ENCODE measurements around the gene ELAVL4.
"Not testable (repeated sequence)": the region's sequence is repeated elsewhere in the genome, so short reads cannot be mapped to it uniquely, and the experiment has no call there.

Gene ELAVL4

DNA sequence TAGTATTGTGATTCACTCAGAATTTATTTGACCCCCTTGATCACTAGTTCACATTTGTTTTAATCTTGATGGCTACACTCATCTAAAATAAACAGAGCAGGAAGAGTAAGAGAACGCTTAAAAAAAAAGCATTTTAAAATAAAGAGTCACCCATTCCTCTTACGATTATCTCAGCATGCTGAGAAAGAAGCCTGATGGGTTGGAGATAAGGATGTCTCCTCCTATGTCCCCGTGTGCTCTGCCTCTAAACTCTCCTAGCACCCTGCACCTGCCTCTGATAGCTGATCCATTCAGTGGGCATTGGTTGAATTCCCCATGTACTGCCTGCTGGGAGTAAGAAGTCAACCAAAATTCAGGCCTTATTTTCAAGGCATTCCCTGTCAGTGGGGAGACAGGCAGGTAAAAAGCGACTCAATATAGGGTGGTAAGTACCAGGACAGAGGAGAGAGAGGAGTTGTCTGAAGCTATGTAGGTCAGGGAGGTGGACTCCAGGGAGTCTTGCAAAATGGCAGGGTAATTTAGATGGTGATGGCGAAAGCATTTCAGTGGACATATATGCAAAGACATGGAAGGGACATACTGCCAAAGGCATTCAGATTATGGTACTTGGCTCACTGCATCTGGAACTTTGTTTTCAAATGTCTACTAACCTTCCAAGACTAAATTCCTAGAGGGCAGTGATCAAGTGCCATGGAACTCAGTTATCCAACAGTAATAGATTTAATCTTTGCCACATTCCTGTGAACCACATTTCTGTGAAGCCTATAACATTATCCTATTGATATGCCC is 18.4 kb downstream of the ELAVL4 start:
- DNase-seq (ENCODE audit: low spot score) = no peak

DNA sequence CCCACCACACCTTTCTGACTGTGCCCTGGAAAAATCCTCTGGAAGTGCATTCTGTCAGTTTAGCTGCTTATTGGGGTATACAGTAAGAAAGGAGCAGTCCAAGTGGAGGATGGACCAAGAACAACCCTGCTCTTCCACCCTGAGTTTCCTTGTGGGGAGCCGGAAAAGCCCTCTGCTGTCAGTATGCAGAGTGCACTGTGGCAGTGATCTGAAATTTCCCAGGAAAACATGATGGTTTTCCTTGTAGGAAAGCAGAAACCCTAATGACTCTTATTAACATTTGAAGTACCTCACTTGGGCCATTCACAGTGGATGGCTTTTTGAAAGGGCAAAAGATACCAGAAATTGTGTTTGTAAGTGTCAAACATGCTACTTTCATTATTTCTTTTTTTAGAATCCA is 20.5 kb downstream of the ELAVL4 start:
- DNase-seq (ENCODE audit: low spot score) = no peak

DNA sequence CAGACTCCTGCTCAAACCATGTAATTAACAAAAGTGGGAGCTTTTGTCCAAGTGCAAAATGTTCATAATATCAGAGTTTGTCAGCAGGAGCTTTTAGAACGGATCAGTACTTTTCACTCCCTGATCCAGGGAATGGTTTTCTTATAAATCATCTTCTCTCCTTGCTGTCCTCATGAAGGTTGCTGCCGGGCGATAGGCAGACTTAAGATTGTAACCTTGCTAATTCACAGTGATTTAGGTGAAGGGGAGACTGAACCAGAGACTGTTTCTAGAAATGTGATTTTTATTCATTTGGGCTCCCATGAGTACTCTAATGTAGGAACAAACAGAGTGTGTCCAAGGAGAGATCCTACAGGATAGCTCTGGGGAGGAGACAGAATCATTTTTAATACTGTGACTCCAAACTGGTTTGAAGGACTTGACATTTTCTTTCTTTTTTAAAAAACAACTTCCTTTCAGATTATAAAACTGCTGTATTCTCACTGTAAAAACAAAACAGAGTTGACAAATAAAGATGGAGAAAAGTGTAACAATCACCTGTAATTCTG is 23.7 kb downstream of the ELAVL4 start:
- DNase-seq (ENCODE audit: low spot score) = no peak

DNA sequence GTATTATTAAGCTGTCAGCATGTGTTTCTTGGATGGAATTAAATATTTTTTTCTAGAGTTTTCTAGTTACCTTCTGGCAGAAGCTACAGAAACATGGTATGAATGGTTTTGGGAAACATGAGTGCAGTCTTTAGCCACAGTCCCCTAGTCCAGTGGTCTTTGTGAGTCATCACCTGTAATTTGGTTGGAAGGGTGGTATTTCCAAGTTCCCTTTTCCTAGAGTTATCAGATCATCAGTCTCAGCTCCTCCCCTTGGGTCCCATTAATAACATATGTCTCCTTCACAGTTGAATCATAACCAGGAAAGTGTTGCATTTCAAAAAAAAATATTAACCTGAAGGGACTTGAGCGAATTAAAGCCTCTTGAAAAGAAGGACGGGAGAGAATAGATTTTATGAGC is 27.0 kb downstream of the ELAVL4 start:
- DNase-seq (ENCODE audit: low spot score) = no peak

DNA sequence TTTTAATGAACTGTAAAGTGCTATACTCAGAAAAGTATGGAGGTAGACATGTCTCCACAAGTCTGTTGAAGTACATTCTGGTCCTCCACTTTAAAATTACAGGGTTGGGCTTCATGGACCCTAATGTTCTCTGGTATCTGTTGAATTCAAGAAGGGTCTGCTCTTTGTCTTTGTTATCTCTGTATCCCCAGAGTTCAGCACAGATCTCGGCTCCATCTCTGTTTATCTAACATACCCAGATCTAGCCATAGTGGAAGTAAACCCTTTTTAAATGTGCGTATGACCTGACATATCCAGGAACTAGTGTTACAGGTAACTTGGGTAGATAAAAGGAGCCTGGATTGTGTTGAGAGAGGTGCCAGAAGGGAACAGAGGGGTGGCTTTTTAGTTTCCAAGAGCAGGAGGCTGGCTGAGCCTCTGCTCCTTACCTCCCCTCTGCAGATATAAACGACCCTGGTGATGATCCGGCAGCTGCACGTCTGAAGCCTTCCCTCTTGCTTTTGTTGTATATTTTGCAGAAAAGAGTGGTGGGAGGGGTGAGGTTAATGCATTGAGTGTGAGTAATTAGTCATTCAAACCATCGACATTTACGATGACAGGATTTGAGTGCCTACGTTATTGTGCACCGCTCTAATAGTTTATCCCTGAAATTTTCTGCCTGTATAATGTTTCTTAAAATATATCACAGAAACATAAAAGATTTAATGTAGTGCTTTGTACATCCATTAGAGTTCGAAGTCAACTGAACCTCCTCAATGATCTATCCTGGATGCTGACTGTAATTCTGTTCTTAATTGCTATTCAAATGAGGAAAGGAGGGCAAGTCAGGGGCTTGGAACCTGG is 30.8 kb downstream of the ELAVL4 start:
- no peak for DNase-seq (ENCODE audit: low spot score)

DNA sequence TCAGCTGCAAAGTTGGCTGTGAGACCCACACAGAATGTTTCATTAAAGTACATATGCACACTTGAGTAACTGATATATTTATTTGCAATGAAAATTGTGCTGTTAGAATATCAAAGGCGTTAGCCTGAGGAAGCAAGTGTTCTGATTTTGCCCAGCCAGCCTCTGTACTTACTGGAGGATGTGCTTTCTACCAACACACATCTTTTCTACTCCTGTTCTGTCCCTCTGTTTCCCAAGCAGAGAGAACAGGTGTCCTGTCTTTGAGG is 31.4 kb downstream of the ELAVL4 start:
- DNase-seq (ENCODE audit: low spot score) = no peak

DNA sequence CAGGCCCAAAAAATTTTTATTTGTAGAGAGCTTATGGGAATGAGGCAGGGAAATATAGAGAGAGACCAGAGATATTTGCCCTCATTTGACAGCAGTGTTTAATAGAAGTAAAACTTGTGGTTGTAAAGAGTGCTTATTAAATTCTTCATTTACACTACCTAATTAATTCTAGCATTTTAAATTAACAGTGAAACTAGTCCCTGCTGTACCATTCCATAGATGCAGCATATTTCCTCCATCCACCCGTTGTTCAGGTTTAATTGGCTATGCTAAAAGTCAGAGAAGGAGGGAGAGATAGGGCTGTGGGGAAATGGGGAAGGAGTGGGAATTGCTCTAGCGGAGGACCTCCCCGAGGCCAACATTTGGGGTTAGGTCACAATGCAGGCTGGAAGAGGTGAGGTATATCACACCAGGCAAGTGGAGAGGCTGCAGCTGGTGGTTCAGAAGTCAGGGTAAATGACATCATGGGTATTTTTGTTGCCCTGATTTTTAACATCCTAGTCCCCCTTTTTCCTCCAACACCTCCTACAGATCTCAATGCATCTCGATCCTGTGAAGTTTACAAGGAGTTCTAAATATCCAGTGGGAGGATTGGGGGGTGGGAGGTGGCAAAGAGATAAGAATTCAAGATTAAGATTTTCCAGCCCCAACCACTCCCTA is 38.6 kb downstream of the ELAVL4 start:
- no peak for DNase-seq (ENCODE audit: low spot score)

DNA sequence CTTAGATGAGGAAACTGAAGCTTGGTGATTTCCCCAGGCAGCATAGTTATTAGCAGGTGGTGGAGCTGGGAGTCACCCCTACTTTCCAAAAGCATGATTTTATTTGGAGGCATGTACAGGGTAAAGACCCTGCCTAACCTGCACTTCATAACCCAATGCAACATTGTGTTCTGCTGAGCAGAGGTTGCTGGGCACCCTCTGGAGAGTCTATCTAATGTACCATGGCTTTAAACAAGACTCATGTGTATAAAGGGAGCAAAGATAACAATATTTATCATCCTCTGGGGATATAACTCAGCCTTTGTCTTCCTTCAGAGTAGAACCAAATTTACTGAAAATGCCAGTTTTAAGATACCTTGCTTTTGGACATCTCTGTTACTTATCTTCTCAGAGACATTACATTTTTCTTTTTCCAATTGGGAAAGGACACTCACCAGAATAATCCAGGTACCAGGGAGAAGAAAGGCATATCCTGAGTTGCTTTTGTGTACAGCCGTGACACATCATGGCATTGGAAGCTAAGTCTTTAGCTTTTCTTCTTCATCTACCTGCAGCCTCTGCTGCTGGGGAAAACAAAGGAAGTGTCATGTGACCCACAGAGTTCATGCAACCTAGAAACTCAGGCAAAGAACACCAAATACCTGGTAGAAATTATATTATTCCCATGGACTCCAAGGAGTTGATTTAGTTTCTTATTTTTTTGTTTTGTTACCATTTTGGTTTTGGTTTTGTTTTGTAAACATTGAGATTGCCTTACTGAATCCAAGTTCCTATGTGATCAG is 39.6 kb downstream of the ELAVL4 start:
- no peak for DNase-seq (ENCODE audit: low spot score)

GRCh38 chr1:50152236-50152635 is 43.5 kb downstream of the ELAVL4 start:
- no peak for DNase-seq (ENCODE audit: low spot score)

DNA sequence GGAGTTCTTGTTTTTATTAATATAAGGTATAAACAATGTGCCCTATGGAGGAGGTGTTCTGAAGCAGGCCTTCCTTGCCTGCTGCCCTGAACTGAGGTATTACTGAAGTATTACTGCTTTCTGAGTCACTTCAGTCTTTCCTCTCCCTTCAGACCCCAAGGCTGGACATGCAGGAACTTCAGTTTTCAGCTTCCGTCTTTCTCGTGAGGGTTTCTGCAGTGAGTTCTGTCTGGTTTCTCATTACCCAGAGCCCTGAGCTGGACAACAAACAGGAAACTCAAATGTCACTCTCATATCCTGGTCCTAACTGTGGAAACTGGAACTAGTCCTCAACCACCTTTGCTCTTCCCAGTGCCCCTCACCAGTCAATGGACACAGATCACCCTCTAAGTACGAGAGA is 46.8 kb downstream of the ELAVL4 start:
- DNase-seq (ENCODE audit: low spot score) = no peak

DNA sequence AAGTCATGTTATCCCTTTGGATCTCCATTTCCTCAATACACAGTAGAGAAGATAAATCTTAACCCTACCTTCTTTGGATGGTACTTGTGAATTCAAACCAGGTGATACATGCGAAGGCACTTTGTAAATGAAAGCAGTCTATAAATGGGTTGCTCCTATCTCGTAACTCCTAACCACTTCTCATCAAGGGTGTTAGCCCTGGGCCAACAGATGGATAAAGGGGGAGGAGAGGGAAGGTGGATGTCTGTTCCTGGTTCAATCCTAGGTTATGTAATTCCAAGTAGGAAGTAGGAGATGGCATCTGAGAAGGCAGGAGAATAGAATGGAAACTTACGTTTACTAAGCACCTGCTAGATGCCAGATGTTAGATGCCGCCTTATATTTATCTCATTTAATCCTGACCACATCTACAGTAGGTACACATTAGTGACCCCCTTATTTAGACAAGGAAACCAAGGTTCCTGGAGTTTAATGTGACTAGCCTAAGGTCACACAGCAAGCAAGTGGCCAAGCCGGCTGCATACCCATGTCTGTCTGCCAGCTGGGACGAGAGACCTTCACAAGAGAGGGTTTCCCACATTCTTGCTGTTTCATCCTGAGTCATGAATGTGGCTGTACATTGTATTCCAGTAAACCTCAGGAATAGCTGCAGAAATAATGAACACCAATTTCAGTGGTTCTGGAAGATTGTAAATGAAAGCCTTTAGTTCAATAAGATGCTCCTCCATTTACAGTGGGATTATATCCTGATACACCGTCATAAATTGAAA is 47.7 kb downstream of the ELAVL4 start:
- DNase-seq (ENCODE audit: low spot score) = no peak

GRCh38 chr1:50157306-50157941 is 48.7 kb downstream of the ELAVL4 start:
- DNase-seq (ENCODE audit: low spot score) = no peak

DNA sequence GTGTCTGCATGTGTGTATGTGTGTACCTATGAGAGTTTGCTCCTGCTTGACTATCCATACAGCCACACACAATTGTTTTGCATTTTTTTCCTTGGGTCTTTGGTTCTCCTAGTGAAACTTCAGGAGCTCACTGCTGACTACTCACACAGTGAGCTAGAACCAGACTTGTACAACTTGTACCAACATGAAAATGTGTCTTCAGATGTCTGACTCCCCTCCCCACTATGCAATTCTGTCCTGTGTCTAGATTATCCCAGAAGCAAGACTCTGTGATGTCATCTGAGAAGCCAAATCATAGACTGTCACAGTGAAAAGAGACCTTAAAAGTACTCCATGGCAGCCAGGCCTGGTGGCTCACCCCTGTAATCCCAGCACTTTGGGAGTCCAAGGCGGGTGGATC is 49.7 kb downstream of the ELAVL4 start:
- DNase-seq (ENCODE audit: low spot score) = no peak

GRCh38 chr1:50163680-50164079 is 55.0 kb downstream of the ELAVL4 start:
- DNase-seq (ENCODE audit: low spot score) = no peak

DNA sequence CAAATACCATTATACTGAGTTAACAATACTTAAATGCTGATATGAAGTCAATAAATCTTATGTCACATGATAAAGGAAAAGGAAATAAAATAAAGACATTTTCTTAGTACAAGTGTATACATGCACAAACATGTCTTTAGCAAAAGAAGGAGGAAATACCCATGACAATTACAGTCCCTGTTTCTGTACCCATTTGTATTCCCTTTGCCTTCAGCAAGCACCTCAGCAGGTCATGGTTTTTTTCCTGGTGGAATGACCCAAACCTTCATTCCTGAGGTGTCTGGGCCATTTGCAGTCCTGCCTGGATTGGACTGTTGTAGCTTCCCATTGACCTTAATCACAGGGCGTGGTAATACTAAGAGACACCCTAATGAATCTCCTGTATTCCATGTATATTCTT is 57.6 kb downstream of the ELAVL4 start:
- not testable (repeated sequence) for DNase-seq (ENCODE audit: low spot score)

- no peak for DNase-seq (ENCODE audit: low spot score)
Observed at GRCh38 chr1:50172299-50172698, 63.6 kb downstream of the ELAVL4 start.

DNA sequence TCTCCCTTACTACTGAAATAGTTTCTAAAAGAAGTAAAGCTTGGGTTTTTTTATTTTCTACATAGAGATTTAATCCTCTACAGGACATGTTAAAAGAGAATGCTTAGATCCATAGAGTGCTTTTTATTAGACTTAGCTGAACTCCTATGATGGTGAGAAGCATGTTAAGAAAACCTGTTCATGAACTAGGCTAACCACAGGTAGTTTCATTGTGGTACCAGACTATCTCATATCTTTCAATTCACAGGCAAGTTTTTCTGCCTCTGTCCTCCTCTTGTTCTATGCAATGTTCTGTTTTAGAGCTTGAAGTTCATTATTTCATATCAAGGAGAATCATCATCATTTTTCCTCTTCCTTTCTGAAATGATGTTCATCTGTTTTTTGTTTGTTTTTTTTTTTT is 65.4 kb downstream of the ELAVL4 start:
- DNase-seq (ENCODE audit: low spot score) = no peak

GRCh38 chr1:50175719-50176639 is 67.3 kb downstream of the ELAVL4 start:
- DNase-seq (ENCODE audit: low spot score) = no peak

- DNase-seq (ENCODE audit: low spot score) = no peak
Observed at GRCh38 chr1:50177994-50178393, 69.3 kb downstream of the ELAVL4 start.

DNA sequence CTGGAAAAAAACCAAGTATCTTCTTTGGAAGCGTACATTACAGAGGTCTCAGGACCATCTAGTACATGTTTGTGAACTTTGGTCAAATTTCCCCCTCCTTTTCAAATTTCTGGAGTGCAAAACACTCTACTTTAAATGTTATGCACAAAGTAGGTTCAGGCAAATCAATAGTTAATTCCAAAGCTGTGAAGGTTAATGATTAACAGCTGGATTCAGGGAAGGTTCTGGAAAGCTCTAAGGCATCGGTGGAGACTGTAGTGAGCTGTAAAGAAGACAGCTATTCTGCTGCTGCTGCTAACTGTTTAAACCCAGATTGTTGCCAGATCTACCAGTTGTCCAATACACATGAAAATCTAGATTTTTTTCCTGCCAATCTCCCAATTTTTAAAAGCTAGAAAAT is 70.9 kb downstream of the ELAVL4 start:
- no peak for DNase-seq (ENCODE audit: low spot score)
